ENCODE data around the gene TGFBI.
A peak's percentile ranks its signal among the peaks of the same experiment; 100 is the strongest.

TGFBI gene

DNA sequence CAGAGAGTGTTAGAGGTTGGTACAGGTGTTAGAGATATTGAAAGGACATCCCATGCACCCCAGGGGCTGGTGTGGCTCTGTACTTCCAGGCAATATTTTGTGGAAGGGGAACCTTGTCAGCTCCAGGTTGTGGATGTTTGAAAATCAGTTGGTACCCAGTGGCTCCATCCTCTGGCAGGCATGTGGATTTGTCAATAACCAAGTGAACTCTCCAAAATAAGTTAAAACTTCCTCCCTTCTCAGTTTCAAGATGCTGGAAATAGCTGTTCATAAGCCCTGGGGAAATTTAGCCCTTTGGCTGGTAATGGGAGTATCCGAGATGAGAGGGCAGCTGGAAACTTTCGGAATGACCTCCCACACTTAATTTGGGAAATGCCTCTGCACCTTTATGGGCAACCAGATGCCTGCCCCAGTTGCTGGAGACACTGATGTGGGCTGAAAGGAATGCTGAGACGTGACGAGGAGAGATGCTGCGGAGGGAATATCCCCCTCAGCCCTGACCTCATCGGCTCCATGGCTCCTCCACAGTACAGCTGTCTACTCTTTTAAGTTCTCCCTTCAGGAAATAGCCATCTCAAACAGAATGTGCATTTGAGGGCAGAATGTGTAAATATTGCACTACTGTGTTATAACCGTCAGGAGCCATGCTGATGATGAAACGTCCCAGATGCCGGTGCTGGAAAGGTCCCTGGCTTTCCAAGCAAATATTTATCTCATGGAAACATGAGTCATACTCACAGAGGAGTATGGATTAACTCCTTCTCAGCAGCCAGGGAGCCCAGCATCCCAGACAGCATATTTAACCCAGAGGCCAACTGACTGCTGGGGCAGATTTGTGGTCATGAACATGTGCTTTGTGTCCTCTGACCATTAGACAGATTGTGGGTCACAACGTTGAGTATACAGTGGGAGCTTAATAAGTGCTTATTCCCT lies 29.5 kb downstream of the TGFBI start:
- H3K4me3 ChIP-seq (ENCODE audit: low read depth, low read length): no peak overlapping the region
- DNase-seq (ENCODE audit: low read depth): peak; percentile 98

DNA sequence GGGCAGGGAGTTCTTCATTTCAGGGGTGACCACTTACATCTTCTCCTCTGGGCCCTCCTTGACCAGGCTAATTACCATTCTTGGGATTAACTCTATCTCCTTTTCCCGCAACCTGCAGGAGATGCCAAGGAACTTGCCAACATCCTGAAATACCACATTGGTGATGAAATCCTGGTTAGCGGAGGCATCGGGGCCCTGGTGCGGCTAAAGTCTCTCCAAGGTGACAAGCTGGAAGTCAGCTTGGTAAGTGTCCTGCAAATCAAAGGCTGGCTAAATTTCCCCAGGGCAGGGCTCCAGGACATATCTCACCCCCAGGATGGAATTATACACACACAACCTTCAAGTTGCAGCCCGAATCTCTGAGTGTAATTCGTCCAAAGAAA lies 30.2 kb downstream of the TGFBI start:
- H3K4me3 ChIP-seq (ENCODE audit: low read depth, low read length): no peak overlapping the region
- no peak for DNase-seq (ENCODE audit: low read depth)

DNA sequence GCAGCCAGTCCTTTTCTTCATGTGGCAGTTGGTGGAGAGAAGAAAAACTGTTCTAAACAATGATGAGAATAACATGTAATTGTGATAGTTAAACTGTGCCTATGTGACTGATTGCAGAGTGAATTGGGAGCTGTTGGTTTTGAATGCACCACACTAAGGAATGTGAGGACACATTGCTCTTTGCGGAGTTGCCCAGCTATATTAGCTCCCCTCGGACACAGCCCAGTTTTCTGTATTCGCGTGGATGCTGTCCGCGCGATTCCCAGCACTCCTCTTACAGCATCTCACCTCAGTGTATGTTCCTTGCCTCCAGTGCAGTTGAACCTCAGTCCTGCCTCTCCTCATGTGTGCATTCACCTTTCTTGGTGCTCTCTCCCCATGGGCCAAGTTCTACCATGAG lies 32.2 kb downstream of the TGFBI start:
- no peak overlapping the region for H3K4me3 ChIP-seq (ENCODE audit: low read depth, low read length)
- DNase-seq (ENCODE audit: low read depth): no peak

DNA sequence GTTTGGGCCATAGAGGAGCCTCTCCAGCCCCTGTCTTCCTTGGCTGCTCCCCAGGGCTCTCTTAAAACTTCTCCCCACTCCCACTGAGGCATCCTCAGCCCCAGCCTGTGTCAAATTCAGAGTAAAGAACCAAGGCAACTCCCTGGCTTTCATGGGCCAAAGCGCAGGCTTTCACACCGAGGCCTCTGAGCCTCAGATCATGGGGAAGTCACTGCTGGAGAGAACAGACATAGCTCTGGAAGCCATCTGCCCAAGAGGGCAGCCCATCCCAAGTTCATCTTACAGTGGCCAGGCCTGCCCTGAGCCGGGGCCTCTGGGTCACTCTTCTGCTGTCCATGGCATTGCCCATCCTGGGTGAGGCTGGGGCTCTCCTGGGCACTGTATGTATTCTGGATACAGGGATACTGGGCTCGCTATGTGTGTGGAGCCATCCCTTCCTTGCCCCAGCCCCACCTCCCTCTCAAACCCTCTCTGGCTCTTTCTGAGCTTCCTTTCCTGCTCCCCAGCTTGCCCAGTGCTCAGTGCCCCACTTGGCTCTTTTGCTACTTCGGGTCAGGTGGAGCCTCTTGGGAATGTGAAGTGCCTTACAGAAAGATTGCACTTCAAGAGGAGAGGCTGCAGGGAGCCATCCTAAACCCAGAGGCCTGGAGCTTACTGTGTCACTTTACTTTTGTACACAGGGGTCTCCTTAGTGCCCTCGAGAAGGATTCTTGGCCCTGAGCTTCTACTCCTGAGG lies 33.0 kb downstream of the TGFBI start:
- DNase-seq (ENCODE audit: low read depth): no peak
- no peak overlapping the region for H3K4me3 ChIP-seq (ENCODE audit: low read depth, low read length)

DNA sequence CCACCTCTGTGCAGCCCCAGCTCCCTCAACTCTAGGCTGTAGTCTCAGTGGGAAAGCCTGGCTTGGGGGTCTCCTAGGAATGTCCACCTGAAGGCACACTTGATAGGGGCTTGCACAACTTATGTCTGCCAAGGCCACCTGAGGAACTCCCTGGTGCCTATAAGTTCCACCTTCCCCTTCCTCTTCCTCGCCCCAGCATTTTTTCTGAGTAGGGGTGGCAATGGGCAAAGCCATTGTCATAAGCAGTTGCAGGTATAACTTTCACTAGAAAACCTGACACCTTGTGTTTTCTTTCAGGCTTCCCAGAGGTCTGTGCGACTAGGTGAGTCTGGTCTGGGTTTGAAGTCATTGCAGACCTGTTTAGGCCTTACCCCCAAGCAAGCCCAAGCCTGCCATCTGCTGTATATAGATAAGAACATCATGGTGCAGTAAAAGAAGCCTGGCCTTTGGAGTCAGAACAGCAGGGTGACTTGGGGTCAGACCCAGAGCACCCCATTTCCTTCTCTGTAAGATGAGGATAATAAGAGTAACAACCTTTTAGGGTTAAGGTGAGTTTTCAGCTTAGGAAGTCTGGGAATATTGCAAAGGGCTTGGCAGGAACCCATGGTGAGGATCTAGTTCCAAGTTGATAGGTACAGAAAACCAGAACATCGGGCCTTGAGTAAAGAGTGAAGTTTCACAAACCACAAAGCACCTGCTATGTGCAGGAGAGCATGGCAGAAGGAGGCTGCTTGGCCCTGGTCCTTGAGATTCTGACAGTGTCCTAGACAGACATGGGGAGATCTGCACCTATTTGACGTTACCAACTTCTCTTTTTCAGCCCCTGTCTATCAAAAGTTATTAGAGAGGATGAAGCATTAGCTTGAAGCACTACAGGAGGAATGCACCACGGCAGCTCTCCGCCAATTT lies 33.8 kb downstream of the TGFBI start:
- no peak for DNase-seq (ENCODE audit: low read depth)
- H3K4me3 ChIP-seq (ENCODE audit: low read depth, low read length): no peak overlapping the region

DNA sequence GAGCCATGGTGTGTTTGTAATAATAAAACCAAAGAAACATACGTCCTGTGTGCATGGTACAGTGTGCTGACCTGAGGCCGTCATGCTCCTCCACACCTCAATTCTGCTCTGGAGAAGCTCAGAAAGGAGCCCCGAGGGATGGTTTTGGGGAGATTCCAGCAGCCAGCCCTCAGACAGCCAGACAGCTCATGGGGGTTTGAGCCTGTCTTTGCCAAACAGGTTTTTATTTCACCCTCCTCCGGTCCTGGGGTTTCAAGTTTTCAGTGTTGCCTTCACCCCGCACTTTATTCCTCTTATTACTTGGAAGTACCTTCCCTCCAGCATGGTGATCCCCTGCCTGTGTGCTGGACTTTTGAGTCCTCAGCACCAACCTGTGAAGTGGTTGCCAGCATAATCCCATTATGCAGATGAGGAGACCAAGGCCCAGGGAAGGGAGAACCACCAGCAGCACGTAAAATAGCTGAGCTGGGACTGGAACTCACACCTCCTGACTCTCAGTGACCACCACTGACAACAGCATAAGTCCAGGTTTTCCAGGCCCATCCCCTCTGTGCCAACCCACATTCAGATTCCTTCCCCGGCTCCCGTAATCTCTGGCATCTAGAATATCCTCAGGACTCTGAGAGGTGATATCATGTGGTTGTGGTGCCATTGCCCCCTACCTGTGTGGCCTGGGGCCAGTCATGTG lies 35.1 kb downstream of the TGFBI start:
- DNase-seq (ENCODE audit: low read depth): no peak

DNA sequence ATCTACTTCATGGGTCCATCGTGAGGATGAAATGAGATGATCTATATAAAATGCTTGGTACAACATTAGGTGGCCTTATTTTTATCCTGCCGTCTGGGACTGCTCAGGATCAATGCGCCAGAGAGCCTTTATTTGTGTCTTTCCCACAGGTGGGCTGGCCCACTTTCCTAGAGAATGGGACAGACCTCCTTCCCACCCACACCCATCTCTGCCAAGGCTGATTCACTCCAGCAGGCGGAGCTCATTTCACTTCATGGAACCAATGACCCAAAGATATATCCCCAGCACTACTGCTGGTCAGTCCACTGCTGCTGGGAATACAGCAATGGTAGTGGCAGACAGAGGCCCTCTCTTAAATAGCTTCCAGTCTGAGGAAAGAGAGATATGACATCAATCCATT lies 35.7 kb downstream of the TGFBI start:
- H3K4me3 ChIP-seq (ENCODE audit: low read depth, low read length): no peak overlapping the region
- no peak for DNase-seq (ENCODE audit: low read depth)

More for the DNA sequence above, 35.1 kb downstream of the TGFBI start:
- H3K4me3 ChIP-seq (ENCODE audit: low read depth, low read length): no peak overlapping the region

DNA sequence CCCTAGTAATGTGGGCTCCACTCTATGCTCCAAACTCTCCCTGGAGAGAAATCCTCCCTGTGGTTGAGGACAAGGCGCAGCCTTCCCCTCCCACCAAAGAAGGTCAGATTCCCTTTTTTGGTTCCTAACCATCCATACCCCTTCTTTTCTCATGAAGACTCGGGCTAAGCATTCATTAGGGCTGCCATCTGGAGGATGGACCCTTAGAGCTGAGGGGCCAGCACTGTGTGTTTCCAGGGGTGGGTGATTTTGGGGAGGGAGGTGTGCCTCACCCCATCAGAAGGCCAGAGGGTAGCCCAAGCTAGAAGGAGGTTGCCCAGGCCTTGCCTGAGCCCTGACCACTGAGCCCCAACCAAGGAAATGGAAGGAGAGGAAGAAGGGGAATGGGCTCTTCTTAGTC lies 36.8 kb downstream of the TGFBI start:
- DNase-seq (ENCODE audit: low read depth): no peak
- H3K4me3 ChIP-seq (ENCODE audit: low read depth, low read length): no peak overlapping the region

DNA sequence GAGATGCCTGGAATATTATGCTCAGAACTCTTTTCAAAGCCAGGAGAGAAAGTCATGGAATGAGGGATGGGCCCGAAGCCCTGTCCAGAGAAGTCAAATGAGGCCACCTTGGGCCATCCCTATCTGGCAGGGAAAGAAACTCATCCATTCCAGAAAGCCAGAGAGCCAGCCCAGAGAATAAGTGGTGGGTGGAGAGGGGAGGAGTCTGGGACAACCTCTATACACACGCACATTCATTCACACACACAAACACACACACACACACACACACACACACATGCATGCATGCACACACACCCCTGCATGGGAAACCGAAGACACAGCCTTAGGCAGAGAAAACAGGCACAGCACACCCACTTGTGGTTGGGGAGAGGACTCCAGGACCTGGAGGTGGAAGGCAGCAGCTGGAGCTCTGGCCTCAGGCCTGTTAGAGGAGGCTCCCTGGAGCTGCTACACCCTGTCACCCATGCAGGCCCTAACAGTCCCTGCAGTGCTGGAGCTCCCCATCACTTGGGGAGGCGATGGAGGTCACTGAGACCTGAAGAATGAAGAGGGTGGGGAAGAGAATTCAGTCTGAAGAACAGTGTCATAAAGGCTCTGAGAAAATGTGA lies 38.0 kb downstream of the TGFBI start:
- no peak overlapping the region for H3K4me3 ChIP-seq (ENCODE audit: low read depth, low read length)
- peak; percentile 54 for DNase-seq (ENCODE audit: low read depth)

DNA sequence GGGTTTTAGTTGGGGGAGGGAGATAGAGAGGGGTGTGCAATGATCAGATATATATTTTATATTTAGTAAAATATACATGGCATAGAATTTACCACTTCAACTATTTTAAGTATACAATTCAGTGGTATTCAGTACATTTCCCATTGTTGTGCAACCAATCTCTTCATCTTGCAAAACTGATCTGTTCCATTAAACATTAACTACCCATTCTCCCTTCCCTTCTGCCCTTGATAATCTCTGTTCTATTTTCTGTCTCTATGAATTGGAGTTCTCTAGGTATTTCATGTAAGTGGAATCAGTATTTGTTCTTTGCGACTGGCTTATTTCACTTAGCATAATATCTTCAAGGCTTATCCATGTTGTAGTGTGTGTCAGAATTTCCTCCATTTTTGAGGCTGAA lies 38.6 kb downstream of the TGFBI start:
- no peak overlapping the region for H3K4me3 ChIP-seq (ENCODE audit: low read depth, low read length)
- DNase-seq (ENCODE audit: low read depth): no peak

DNA sequence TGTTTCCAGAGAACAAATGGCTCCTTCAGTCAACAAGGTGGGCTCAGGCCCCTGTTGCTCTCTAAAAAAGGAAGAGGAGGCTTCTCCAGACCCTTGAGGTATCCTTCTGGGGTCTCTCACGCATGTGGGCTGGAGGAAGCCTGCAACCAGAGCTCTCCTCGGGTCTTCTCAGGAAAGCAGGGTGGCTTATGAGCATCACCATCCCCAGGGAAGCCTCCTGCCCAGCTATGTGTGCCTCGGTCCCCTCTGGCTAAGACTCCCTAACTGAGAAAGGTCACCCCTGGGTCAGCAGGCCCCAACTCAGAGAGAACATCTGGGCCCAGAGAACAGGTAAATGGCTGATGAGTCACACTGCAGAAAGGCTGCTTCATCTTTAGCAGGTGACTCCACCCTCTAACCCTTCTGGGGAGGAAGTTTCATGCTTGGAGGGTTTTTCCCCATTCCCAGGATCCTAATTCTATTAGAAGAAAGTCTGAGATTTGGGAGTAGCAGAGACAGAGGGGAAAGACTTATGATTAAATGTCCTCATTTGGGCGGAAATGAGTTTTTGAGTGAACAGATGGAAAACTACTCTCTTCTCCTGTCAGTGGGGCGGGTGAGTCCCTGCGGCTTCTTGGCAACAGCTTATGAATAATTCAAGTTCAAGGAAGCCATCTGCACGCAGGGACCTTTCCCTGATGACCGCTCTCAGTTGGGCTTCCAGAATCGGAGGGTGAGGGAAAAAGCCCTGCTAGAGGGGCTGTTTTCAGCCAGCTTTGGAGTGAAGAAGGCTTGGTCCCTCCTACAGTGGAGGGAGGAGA lies 41.9 kb downstream of the TGFBI start:
- DNase-seq (ENCODE audit: low read depth): no peak
- H3K4me3 ChIP-seq (ENCODE audit: low read depth, low read length): no peak overlapping the region

DNA sequence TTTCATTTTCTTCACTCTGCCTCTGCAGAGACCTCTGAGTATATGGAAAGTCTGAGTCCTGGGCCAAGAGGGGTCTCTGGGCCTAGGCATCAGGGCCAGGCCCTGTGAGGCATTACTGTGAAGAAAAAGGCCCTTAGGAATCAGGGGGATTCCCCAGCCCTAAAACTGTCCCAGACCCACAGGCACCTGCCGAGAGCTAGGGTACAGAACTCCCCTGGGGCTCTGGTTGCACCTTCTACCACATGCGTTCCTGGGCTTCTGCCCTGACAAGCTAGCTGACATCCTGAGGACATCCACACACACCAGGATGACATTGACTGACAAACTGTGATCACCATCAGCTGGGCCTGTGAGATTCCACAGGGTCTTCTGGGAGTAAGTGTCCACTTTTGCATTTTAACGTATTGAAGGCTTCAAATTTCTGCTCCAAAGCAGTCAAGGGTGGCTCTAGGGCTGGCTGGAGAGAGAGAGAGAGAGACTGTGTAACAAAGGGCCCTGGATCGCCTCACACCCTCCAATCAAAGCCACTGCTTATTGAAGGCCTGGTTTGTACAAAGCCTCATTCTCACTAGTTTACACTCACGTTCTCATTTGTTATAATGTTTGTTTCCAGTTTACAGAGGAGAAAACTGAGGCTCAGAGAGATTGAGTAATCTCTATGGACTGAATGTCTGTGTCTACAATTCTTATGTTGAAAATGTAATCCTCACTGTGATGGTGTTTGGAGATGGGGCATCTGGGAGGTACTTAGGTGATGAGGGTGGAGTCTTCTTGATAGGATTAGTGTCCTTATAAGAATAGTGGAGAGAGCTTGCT lies 45.1 kb downstream of the TGFBI start:
- no peak overlapping the region for H3K4me3 ChIP-seq (ENCODE audit: low read depth, low read length)
- no peak for DNase-seq (ENCODE audit: low read depth)

DNA sequence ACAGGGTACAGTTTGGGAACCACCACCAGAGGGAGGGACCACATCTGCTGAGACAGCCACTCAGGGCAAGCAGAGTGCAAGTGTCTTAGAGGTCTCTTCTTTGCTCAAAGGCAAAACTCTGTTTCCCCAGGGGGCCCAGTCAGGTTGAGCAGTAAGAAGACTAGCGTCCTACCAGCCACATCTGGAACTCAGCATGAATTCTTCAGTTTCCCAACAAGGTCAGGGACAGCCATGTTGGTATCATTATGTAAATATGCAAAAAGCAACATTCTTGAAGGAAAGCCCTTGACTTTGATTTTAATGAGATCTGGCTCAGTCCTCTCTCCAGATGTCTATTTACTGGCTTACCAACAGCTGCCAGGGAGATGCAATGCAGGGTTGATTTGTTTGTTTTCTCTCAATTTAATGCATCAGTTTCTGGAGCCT lies 46.7 kb downstream of the TGFBI start:
- DNase-seq (ENCODE audit: low read depth): no peak
- no peak overlapping the region for H3K4me3 ChIP-seq (ENCODE audit: low read depth, low read length)

DNA sequence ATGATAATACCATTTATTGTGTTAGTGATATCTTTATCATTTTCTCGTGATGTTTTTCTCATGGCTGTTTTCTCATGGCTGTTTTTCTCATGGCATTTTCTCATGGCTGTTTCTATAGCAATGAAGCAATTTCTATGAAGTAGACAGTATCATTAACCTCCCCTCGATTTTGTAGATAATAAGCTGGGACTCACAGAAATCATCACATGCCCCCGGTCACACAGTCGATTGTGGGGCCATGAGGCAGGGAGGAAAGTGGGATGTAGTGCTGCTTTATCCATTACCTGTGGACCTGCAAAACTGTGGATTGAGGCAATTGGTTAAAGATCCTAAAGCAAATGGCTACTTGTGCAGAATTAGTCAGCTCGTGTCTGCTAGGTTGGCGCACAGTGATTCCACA lies 47.3 kb downstream of the TGFBI start:
- H3K4me3 ChIP-seq (ENCODE audit: low read depth, low read length): no peak overlapping the region
- DNase-seq (ENCODE audit: low read depth): no peak

DNA sequence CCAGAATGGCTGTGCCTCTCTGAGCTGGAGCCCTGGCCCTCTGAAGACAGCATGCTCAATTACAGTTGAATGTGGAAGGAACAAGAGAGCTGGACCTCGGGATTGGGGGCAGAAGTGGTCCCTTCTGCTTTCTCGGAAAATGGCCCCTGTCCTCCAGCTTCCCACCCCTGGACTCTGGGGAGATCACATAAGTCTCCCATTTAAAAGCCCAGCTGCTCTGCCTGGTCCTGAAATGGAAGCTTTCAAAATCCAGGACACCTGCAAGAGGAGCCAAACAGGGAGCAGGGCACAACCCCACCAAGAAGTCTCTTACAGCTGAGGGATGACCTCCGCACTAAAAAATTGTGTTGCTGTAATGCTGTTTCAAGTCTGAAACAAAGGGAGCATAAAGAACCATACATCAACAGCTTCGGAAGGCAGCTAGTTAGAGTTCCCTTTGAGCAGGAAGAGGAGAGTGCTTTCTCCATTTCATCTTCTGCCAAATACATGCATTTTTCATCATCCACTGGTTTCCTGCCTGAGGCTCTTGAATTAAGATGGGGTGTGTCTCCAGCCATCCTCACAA lies 48.2 kb downstream of the TGFBI start:
- H3K4me3 ChIP-seq (ENCODE audit: low read depth, low read length): no peak overlapping the region
- DNase-seq (ENCODE audit: low read depth): no peak

DNA sequence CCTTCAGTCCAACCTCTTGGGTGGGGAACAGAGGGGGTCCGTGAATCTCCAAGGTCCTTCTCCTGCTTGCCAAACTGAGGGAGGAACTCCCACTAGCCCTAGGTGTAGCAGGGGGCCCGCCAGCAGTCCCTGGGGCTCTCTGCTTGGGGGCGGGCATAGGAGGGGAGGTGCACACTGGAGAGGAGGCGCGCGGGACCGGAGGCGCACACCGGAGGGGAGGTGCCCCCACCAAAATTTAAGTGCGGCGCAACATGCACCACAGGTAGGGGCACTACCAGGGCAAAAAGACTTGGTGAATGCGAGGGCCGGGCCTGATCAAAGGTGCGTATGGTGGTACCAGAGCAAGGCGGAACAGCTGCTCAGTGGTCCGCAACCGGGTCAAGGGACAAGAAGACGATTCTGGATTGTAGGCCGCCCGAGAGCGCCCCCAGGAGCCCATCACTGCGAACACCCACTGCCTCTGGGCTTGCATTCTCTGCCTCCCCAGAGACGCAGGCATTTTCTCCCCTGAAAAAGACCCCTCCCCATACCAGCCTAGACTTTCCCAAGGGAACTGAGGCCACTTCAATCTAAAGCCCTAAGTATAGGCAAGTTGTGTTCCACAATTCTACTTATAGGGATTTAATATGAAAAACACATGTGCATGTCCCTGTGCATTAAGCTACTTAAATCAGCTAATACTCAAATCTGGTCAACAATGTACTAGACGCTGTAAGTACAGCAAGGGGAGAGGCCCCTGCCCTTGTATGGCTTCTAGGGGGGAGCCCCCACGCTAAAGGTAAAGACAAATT lies 50.6 kb downstream of the TGFBI start:
- no peak for DNase-seq (ENCODE audit: low read depth)
- H3K4me3 ChIP-seq (ENCODE audit: low read depth, low read length): peak overlapping the region; percentile 48

Measured in skeletal muscle cell (primary cell).